CD4-positive, alpha-beta memory T cell (primary cell): ENCODE data around the gene ADSS1. TPM values are rescaled to one million over a fixed set of nuclear protein-coding genes. Genes with fewer than 3 reads are reported as not detected.

Experiments
- CTCF ChIA-PET: fragments of 350-600 bp; sonication (Branson Sonifier 250); formaldehyde crosslinking; loops from one replicate; lab custom pipeline; 2021; ENCODE audit warnings: inconsistent platforms; ENCODE audit not compliant: partially characterized antibody; lab: Charles Lee
- POLR2A ChIA-PET: fragments of 350-600 bp; sonication (Branson Sonifier 250); formaldehyde crosslinking; loops from one replicate; lab custom pipeline; 2021; ENCODE audit not compliant: partially characterized antibody; lab: Charles Lee
- DNase-seq, 5 donors: peaks; one replicate each; pipeline versions ENCODE4 v3.0.0 to v3.0.0-alpha.2; 2020 to 2022; ENCODE audit warnings: mixed read lengths in 1 of 5
- H3K27ac ChIP-seq: one replicate; pipeline ENCODE4 v1.7.0; 2013; ENCODE audit warnings: low read depth, low read length
- H3K27me3 ChIP-seq: 2 replicates; pipeline ENCODE4 v1.7.0; 2013; ENCODE audit warnings: mild to moderate bottlenecking, low read length, moderate library complexity; ENCODE audit not compliant: insufficient read depth
- H3K36me3 ChIP-seq: 2 replicates; pipeline ENCODE4 v1.7.0; 2013; ENCODE audit warnings: mild to moderate bottlenecking, low read length, moderate library complexity; ENCODE audit not compliant: insufficient read depth
- H3K4me1 ChIP-seq: 2 replicates; pipeline ENCODE4 v1.7.0; 2013; ENCODE audit warnings: mild to moderate bottlenecking, low read length, moderate library complexity; ENCODE audit not compliant: insufficient read depth
- H3K4me3 ChIP-seq, 2 donors: one replicate each; pipeline ENCODE4 v1.7.0; 2013; ENCODE audit warnings: low read length in 2 of 2, mild to moderate bottlenecking in 1 of 2
- H3K9me3 ChIP-seq, 2 donors: one replicate each; pipeline ENCODE4 v1.7.0; 2013; ENCODE audit warnings: low read length in 2 of 2, control low read depth in 1 of 2; ENCODE audit not compliant: control insufficient read depth in 1 of 2
- H3K27ac Mint-ChIP-seq, 7 donors: one replicate each; pipeline ENCODE4 v1.8.0; 2020 to 2021; ENCODE audit warnings: mixed read lengths in 7 of 7, mild to moderate bottlenecking in 6 of 7, inconsistent platforms in 3 of 7, moderate library complexity in 3 of 7
- H3K27me3 Mint-ChIP-seq, 2 donors: one replicate each; pipeline ENCODE4 v1.8.0; 2020 to 2021; ENCODE audit warnings: mixed read lengths in 2 of 2
- H3K36me3 Mint-ChIP-seq, 2 donors: one replicate each; pipeline ENCODE4 v1.8.0; 2020 to 2021; ENCODE audit warnings: mixed read lengths in 2 of 2, inconsistent platforms in 1 of 2, mild to moderate bottlenecking in 1 of 2
- H3K4me1 Mint-ChIP-seq, 4 donors: one replicate each; pipeline ENCODE4 v1.8.0; 2020 to 2021; ENCODE audit warnings: mixed read lengths in 4 of 4, mild to moderate bottlenecking in 1 of 4
- H3K4me3 Mint-ChIP-seq, 8 donors: one replicate each; pipeline ENCODE4 v1.8.0; 2020 to 2021; ENCODE audit warnings: mixed read lengths in 8 of 8, mild to moderate bottlenecking in 7 of 8, moderate library complexity in 6 of 8, inconsistent platforms in 3 of 8
- H3K9me3 Mint-ChIP-seq, 8 donors: one replicate each; pipeline ENCODE4 v1.8.0; 2020 to 2021; ENCODE audit warnings: mixed read lengths in 8 of 8, mild to moderate bottlenecking in 5 of 8, inconsistent platforms in 3 of 8, moderate library complexity in 1 of 8
- intact Hi-C: fragments of 100-400 bp; cut with micrococcal nuclease; formaldehyde crosslinking; loops from one replicate; pipeline ENCODE4 v1.15.1; 2023
- polyA plus RNA-seq, 2 donors: library from polyadenylated mRNA; unstranded; fragments of 300-500 nt; fragmentation: Illumina TruSeq; gene quantifications; one replicate each; pipeline ENCODE4 v1.2.3, GENCODE V29; 2021
- total RNA-seq, 2 experiments: library from RNA; stranded (reverse); gene quantifications; one replicate each; pipeline ENCODE4 v1.2.3, GENCODE V29; 2021

Gene ADSS1
- total RNA-seq, result 1 to 10 TPM; 1.5 TPM
- 1 to 10 TPM in 1 of 2 donors, under 1 TPM in 1; 0.16 to 1.8 TPM for polyA plus RNA-seq

DNA sequence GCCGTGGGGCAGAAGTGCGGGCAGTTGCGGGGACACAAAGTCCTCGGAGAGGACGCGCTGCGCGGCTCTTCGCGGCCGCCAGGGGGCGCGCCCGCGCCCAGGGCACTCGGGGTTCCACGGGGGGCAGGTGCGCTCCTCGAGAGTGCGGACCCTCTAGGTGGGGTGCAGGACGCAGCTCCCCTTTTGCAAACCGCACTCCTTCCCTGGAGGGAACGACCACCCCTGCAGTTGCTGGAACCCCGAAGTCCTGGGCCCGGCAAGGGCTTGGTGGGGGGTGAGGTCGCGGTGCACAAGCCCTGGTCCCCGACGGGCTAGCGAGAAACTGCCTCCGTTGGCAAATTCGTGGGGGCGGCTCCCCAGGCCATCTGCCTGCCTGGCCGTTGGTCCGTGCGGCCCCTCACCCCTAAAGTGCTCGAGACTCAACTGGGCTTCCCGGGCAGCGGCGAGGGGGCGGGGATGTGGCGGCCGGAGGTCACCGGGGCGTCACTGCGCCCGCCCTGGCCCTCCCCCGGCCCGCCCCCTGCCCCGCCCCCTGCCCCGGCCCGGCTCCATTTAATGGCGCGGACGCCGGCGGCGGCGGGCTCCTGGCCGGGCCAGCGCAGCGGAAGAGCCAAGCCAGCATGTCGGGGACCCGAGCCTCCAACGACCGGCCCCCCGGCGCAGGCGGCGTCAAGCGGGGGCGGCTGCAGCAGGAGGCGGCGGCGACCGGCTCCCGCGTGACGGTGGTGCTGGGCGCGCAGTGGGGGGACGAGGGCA lies at the start of gene ADSS1:
Gene ADSS1 (plus strand): TSS at position 579 of the 756 bp plus-strand sequence. CDS start 42 bp downstream, at position 621.
- H3K36me3 Mint-ChIP-seq, result peaks cover 0 to 5% of the 10 kb centered on the region in 2 donors
- H3K4me3 ChIP-seq, result peak within 1 kb of the TSS; percentile 29 to 63
- ChIA-PET CTCF (interaction anchor here (0.9 to 3.8 kb wide), 6 partner anchors 13 to 146 kb away, joined by 3 to 16 read pairs (median 4); partner anchors contain the start of gene SIVA1), POLR2A (interaction anchor here (0.8 to 4.2 kb wide), 5 partner anchors 17 to 47 kb away, joined by 3 to 21 read pairs (median 3); partner anchors contain the start of gene SIVA1)
- peaks cover 10% of the 10 kb centered on the region for H3K4me1 ChIP-seq
- H3K27ac ChIP-seq, result peak within 1 kb of the TSS; percentile 21
- peak; percentile 58 to 75 (median 65) for DNase-seq
- intact Hi-C loops, result loop anchor here (1.0 kb wide), 1 partner anchor 28 kb away; no protein-coding TSS in a partner anchor
- no peaks in the 10 kb centered on the region for H3K27me3 Mint-ChIP-seq
- H3K36me3 ChIP-seq, result no peaks in the 10 kb centered on the region
- H3K27me3 ChIP-seq, result no peaks in the 10 kb centered on the region
- no peaks in the 10 kb centered on the region for H3K4me1 Mint-ChIP-seq
- H3K9me3 ChIP-seq, result no peaks in the 10 kb centered on the region
- H3K4me3 Mint-ChIP-seq, result peak within 1 kb of the TSS in 7 of 8 donors; percentile 30 to 82 (median 69)
- peak within 1 kb of the TSS in 1 of 7 donors; percentile 53 for H3K27ac Mint-ChIP-seq
- no peaks in the 10 kb centered on the region for H3K9me3 Mint-ChIP-seq

DNA sequence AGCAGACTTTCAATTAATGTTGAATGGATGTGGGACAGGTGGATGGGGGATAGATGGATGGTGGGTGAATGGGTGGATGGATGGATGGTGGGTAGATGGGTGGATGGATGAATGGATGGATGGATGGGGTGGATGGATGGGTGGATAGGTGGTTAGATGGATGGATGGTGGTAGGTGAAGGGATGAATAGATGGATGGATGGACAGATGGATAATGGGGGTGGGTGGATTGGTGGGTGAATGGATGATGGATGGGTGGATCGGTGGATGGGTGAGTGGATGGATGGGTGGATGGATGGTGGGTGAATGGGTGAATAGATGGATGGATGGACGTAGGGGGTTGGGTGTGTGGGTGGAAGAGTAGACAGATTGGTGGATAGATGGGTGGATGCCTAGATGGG lies 48.6 kb upstream of the ADSS1 start:
- no peaks in the 10 kb centered on the region for H3K27me3 ChIP-seq
- H3K4me1 Mint-ChIP-seq, result peaks cover 0 to 16% (median 4%) of the 10 kb centered on the region in 4 donors
- ChIA-PET CTCF (interaction anchor here (3.4 kb wide), 1 partner anchor 10 kb away, joined by 22 read pairs; no protein-coding TSS in a partner anchor), POLR2A (no interaction called here)
- DNase-seq, result no peak
- H3K9me3 ChIP-seq, result no peaks in the 10 kb centered on the region
- peaks cover 0 to 2% of the 10 kb centered on the region in 2 donors for H3K27me3 Mint-ChIP-seq
- intact Hi-C loops, result no loop called here
- H3K4me3 Mint-ChIP-seq, result peak overlapping the region in 1 of 8 donors; percentile 14
- no peaks in the 10 kb centered on the region for H3K9me3 Mint-ChIP-seq
- peaks cover 16% of the 10 kb centered on the region for H3K4me1 ChIP-seq
- H3K36me3 Mint-ChIP-seq, result no peaks in the 10 kb centered on the region
- H3K4me3 ChIP-seq, result no peak overlapping the region
- H3K27ac ChIP-seq, result no peak overlapping the region
- no peaks in the 10 kb centered on the region for H3K36me3 ChIP-seq
- peak overlapping the region in 2 of 7 donors; percentile 37 to 76 for H3K27ac Mint-ChIP-seq

DNA sequence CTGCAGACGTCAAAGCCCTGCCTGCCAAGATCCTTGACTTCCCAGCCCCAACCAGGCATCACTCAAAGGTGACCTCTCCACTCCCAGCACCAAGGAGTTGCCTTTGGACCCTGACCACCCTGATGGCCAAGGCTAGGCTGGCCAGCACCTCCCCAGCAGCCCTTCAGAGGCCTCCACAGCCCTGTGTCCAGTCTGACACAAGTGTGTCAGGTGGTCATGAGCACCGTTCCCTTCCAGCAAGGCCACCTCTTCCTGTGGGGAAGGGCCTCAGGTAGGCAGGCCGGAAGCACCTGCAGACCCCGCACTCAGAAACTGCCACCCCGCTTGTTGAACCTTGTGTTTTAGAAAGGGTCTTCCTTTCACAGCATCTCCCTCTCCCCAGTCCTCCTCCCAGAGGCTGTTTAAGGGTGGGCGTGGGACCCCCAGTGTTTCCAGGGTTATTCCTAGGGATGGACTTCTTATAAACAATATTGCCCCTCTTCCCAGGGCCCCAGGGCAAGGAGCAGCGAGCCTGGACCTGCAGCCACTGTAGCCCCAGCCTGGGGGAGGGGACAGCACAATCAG lies 47.8 kb upstream of the ADSS1 start:
- ChIA-PET POLR2A (interaction anchor here (1.0 to 4.9 kb wide), 4 partner anchors 10 to 47 kb away, joined by 3 to 56 read pairs (median 30); partner anchors contain the start of genes ADSS1 and INF2), CTCF (interaction anchor here (1.7 to 3.4 kb wide), 2 partner anchors 11 to 30 kb away, joined by 5 to 22 read pairs; no protein-coding TSS in a partner anchor)
- H3K36me3 ChIP-seq, result no peaks in the 10 kb centered on the region
- no peak overlapping the region for H3K27ac ChIP-seq
- H3K27ac Mint-ChIP-seq, result peak overlapping the region in 1 of 7 donors; percentile 12
- no peaks in the 10 kb centered on the region for H3K9me3 Mint-ChIP-seq
- peak overlapping the region in 1 of 8 donors; percentile 21 for H3K4me3 Mint-ChIP-seq
- H3K36me3 Mint-ChIP-seq, result no peaks in the 10 kb centered on the region
- peaks cover 0 to 2% of the 10 kb centered on the region in 2 donors for H3K27me3 Mint-ChIP-seq
- H3K4me1 Mint-ChIP-seq, result peaks cover 0 to 16% (median 4%) of the 10 kb centered on the region in 4 donors
- no peak overlapping the region for H3K4me3 ChIP-seq
- no peaks in the 10 kb centered on the region for H3K27me3 ChIP-seq
- intact Hi-C loops, result loop anchor here (2.0 kb wide), 1 partner anchor 19 kb away; no protein-coding TSS in a partner anchor
- no peaks in the 10 kb centered on the region for H3K9me3 ChIP-seq
- DNase-seq, result no peak
- H3K4me1 ChIP-seq, result peaks cover 16% of the 10 kb centered on the region

DNA sequence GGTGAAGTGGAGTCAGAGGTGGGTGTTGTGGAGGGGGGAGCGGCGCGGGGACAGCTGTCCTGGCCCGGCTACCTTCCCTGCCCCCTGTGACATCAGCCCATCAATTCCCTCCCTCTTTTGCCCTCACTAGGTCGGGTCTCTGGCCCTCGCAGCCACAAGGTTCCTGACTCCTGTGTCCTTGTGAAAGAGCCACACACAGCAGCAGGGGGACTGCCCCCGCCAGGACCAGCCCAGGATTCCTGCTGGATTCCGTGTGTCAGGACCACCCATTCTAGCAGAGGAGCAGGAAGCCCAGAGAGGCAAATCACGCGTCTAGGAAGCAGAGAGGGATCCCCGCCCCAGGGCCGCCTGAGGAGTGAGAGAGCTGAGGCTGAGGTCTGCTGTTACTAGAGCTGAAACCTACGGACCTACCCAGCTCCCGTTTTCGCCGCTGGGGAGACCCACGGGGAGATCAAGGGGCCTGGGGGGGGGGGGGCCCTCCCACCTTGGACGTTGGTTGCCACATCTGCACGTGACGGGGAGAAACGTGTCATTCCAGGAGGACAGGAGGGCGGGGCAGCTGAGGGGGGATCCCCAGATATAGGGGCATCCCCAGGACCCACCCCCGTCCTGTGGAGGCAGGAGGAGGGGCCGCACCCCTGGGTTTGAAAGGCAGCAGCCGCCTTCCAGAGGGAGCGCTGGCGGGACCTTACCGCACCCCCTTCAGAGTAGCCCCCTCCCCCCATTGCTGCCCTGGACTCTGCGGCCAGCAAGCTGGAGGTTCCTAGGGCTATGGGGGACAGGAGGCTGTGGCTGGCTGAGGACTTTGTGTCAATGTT lies 47.1 kb upstream of the ADSS1 start:
- no peaks in the 10 kb centered on the region for H3K9me3 Mint-ChIP-seq
- no peak for DNase-seq
- Histone ChIP-seq H3K27ac (peak overlapping the region; percentile 27), H3K27me3 (no peaks in the 10 kb centered on the region), H3K9me3 (no peaks in the 10 kb centered on the region), H3K4me3 (peak overlapping the region; percentile 57 to 63), H3K4me1 (peaks cover 16% of the 10 kb centered on the region), H3K36me3 (no peaks in the 10 kb centered on the region)
- H3K27me3 Mint-ChIP-seq, result peaks cover 0 to 2% of the 10 kb centered on the region in 2 donors
- intact Hi-C loops, result loop anchor here (1.0 to 2.0 kb wide), 2 partner anchors 12 to 18 kb away; partner anchors contain the start of gene INF2
- ChIA-PET CTCF (interaction anchor here (1.4 to 3.4 kb wide), 3 partner anchors 11 to 30 kb away, joined by 4 to 22 read pairs (median 5); no protein-coding TSS in a partner anchor), POLR2A (interaction anchor here (1.0 to 4.9 kb wide), 10 partner anchors 11 to 286 kb away, joined by 3 to 56 read pairs (median 6); partner anchors contain the start of genes ADSS1, INF2, SIVA1 and ZBTB42)
- H3K36me3 Mint-ChIP-seq, result no peaks in the 10 kb centered on the region
- H3K4me1 Mint-ChIP-seq, result peaks cover 0 to 16% (median 4%) of the 10 kb centered on the region in 4 donors
- H3K4me3 Mint-ChIP-seq, result peak overlapping the region; percentile 35 to 87 (median 78)
- peak overlapping the region in 1 of 7 donors; percentile 66 for H3K27ac Mint-ChIP-seq

DNA sequence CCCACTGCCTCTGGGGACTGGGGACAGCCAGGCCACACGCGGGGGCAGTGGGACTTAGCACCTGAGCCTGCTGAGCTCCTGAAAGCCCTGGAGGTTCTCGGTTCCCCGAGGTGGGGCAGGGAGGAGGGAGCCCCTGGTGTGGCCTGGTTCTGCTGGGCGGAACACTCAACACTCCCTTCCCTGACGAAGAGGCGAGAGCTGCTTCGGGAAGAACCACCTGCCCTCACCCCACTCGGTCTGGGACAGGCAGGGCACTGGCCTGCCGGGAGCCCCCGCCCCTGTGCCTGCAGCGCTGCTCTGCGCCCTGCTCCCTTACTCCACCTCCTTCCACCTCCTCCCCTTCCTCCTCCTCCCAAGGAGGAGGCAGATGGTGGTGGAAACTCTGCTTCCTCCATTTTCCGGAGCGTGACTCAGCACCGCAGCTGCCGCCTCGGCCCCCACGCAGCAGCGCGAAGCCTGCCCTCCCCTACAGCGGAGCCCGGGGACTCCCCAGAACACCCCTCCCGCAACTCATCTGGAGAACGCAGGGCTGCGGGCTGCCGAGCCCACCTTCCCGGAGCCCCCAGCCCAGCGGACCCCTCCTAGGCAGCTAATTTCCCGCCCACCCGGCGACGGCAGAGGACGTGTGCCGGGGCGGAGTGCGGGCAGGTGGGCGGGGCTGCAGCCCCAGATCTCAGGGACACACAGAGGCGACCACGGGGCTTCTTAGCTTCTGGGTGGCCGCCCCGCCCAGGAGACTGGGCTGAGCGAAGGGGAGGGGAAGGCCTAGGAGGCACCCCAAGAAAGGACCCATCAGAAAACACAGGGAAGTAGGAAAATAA lies 46.3 kb upstream of the ADSS1 start:
- Histone ChIP-seq H3K27ac (peak overlapping the region; percentile 27), H3K9me3 (no peaks in the 10 kb centered on the region), H3K36me3 (no peaks in the 10 kb centered on the region), H3K4me3 (peak overlapping the region; percentile 57 to 63), H3K4me1 (peaks cover 16% of the 10 kb centered on the region), H3K27me3 (no peaks in the 10 kb centered on the region)
- Mint-ChIP-seq H3K9me3 (no peaks in the 10 kb centered on the region), H3K27me3 (peaks cover 0 to 2% of the 10 kb centered on the region in 2 donors), H3K36me3 (no peaks in the 10 kb centered on the region), H3K27ac (peak overlapping the region in 6 of 7 donors; percentile 64 to 83 (median 74)), H3K4me3 (peak overlapping the region; percentile 76 to 87 (median 81)), H3K4me1 (peaks cover 0 to 16% (median 4%) of the 10 kb centered on the region in 4 donors)
- DNase-seq, result peak; percentile 49 to 82 (median 60)
- CTCF ChIA-PET, result interaction anchor here (1.4 to 3.4 kb wide), 3 partner anchors 12 to 29 kb away, joined by 4 to 22 read pairs (median 5); no protein-coding TSS in a partner anchor
- POLR2A ChIA-PET, result interaction anchor here (1.0 to 4.9 kb wide), 10 partner anchors 11 to 287 kb away, joined by 3 to 56 read pairs (median 6); partner anchors contain the start of genes ADSS1, INF2, SIVA1 and ZBTB42
- intact Hi-C loops, result loop anchor here (1.0 to 2.0 kb wide), 2 partner anchors 12 to 17 kb away; partner anchors contain the start of gene INF2
